Natural killer cell (primary cell): ENCODE data around the gene COPRS. TPM values are rescaled to one million over a fixed set of nuclear protein-coding genes. Genes with fewer than 3 reads are reported as not detected.

Source experiments
- ATAC-seq, 3 donors: fragments of 150-1000 bp in 2 of 3; fragments of 200-7000 bp in 1 of 3; cut with Tn5 transposase; 1 replicate in 1 of 3; 2 replicates in 2 of 3; pipeline ENCODE4 v1.10.0; 2021; ENCODE audit warnings: mild to moderate bottlenecking in 2 of 3, moderate library complexity in 2 of 3
- DNase-seq, 2 donors: peaks; one replicate each; pipeline versions ENCODE4 v3.0.0 to v3.0.0-alpha.2; 2013 to 2021; ENCODE audit warnings: mixed read lengths in 1 of 2
- H3K27ac ChIP-seq: one replicate; pipeline ENCODE4 v1.5.1; 2013; ENCODE audit warnings: mild to moderate bottlenecking, low read length
- H3K27me3 ChIP-seq: one replicate; pipeline ENCODE4 v1.6.1; 2013; ENCODE audit warnings: low read length; ENCODE audit not compliant: control insufficient read depth, insufficient read depth
- H3K36me3 ChIP-seq: one replicate; pipeline ENCODE4 v1.6.1; 2013; ENCODE audit warnings: low read length; ENCODE audit not compliant: control insufficient read depth, insufficient read depth
- H3K4me1 ChIP-seq: one replicate; pipeline ENCODE4 v1.6.1; 2013; ENCODE audit warnings: low read length; ENCODE audit not compliant: control insufficient read depth, insufficient read depth
- H3K4me3 ChIP-seq: one replicate; pipeline ENCODE4 v1.5.1; 2013; ENCODE audit warnings: low read length
- H3K9me3 ChIP-seq: one replicate; pipeline ENCODE4 v1.6.1; 2013; ENCODE audit warnings: low read length; ENCODE audit not compliant: control insufficient read depth, insufficient read depth
- H3K27ac Mint-ChIP-seq, 2 donors: one replicate each; pipeline ENCODE4 v1.8.0; 2022; ENCODE audit warnings: mild to moderate bottlenecking in 2 of 2, mixed read lengths in 2 of 2, moderate library complexity in 1 of 2
- H3K27me3 Mint-ChIP-seq, 2 donors: one replicate each; pipeline ENCODE4 v1.8.0; 2022; ENCODE audit warnings: low read depth in 2 of 2, mixed read lengths in 2 of 2
- H3K36me3 Mint-ChIP-seq: one replicate; pipeline ENCODE4 v1.8.0; 2022; ENCODE audit warnings: mixed read lengths
- H3K4me1 Mint-ChIP-seq, 2 donors: one replicate each; pipeline ENCODE4 v1.8.0; 2022; ENCODE audit warnings: mixed read lengths in 2 of 2
- H3K4me3 Mint-ChIP-seq: one replicate; pipeline ENCODE4 v1.8.0; 2022; ENCODE audit warnings: mild to moderate bottlenecking, moderate library complexity, mixed read lengths
- H3K9me3 Mint-ChIP-seq, 2 donors: one replicate each; pipeline ENCODE4 v1.8.0; 2022; ENCODE audit warnings: mixed read lengths in 2 of 2
- CTCF ChIP-seq: fragments of 200-600 bp; IDR thresholded peaks from one replicate; pipeline ENCODE4 v1.8.0; 2022; ENCODE audit warnings: antibody characterized with exemption
- WGBS: methylation state at CpG from one replicate; pipeline ENCODE4 v1.1.7; 2013; ENCODE audit warnings: missing lambda C conversion rate; ENCODE audit not compliant: insufficient coverage; 5-methylcytosine and 5-hydroxymethylcytosine counted together
- intact Hi-C: fragments of 100-400 bp; cut with micrococcal nuclease; formaldehyde crosslinking; loops from one replicate; pipeline ENCODE4 v1.14.2; 2022
- total RNA-seq, 4 donors: library from RNA; stranded (reverse); fragments of 120-200 nt in 1 of 4; gene quantifications; one replicate each; pipeline versions ENCODE4 v1.2.3 to v1.2.4, GENCODE V29; 2013 to 2022

COPRS gene
- total RNA-seq, 3 donors from 2014 or later (not counting 1 experiment from before 2014, with no cell fraction given): 3.1 to 4.9 (median 3.4) TPM

DNA sequence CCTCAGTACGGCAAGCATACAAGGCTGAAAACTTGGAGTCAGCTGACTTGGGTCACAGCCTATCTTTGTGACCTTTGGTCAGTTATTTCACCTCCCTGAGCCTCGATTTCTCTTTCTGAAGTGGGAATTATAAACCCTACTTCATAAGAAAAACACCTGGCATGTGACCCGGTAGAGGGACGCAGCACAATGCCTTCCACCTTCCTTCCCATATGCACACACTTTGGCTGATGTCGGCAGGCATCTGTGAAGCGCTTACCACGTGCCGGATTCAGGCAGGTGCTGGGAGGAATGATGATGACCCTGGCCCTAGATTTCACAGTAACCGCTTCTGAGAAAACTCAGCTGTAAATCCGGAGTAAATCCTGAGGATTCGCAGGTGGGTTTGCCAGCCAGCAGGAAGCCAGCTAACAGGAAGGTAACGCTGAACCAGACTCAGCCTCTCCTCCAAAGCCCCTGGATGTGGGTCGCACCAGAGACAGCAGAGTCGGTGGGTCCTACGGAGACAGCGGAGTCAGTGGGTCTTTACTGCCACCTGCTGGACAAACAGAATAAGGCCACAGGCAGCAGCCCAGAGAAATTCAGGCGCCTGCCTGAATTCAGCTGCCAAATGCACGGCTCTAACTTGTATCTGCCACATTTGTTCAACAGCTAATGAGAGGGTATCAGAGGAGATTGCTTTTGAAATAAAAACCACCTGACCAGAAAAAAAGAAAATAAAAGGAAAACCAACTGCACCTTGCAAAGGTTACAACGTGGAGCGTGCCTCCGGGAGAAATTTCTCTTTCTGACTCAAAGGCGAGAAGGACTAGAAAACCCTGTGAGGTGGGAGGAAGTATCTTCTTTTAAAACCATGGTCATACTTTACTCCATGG is 16.6 kb downstream of the COPRS start:
- no peaks in the 10 kb centered on the region for H3K36me3 ChIP-seq
- ATAC-seq (peak; percentile 77 to 93 (median 89)), DNase-seq (peak; percentile 41 to 86)
- no peak overlapping the region for H3K27ac Mint-ChIP-seq
- peaks cover 3 to 6% of the 10 kb centered on the region in 2 donors for H3K27me3 Mint-ChIP-seq
- H3K27ac ChIP-seq: no peak overlapping the region
- intact Hi-C loops: loop anchor here (1.0 to 10.0 kb wide), 4 partner anchors 197 to 454 kb away; no protein-coding TSS in a partner anchor
- H3K4me1 ChIP-seq: peaks cover 4% of the 10 kb centered on the region
- no peaks in the 10 kb centered on the region for H3K36me3 Mint-ChIP-seq
- H3K9me3 Mint-ChIP-seq: no peaks in the 10 kb centered on the region
- H3K4me3 ChIP-seq: no peak overlapping the region
- 35% methylated on average over 22 of the region's 22 CpGs for WGBS
- peak; percentile 91 for TF ChIP-seq CTCF
- no peaks in the 10 kb centered on the region for H3K4me1 Mint-ChIP-seq
- peaks cover 3% of the 10 kb centered on the region for H3K27me3 ChIP-seq
- H3K4me3 Mint-ChIP-seq: no peak overlapping the region
- no peaks in the 10 kb centered on the region for H3K9me3 ChIP-seq

DNA sequence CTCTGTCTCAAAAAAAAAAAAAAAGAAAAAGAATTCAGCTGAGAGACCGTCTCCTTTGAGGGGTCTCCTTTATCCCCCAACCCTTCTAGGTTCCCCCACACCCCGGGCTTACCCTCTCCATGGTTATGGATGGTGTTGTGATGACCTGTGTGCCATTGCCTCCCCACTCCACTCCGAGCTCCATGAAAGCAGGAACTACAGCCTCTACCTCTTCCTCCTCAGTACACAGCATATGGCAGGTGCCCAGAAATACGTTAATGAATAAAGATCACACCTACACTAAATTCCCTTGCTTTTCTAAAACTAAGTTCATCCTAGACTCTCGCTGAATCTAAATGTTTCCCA is 17.2 kb downstream of the COPRS start:
- Histone ChIP-seq H3K4me1 (peaks cover 4% of the 10 kb centered on the region), H3K36me3 (no peaks in the 10 kb centered on the region), H3K4me3 (no peak overlapping the region), H3K27ac (no peak overlapping the region), H3K27me3 (peaks cover 3% of the 10 kb centered on the region), H3K9me3 (no peaks in the 10 kb centered on the region)
- Mint-ChIP-seq H3K27ac (no peak overlapping the region), H3K36me3 (no peaks in the 10 kb centered on the region), H3K9me3 (no peaks in the 10 kb centered on the region), H3K4me1 (no peaks in the 10 kb centered on the region), H3K27me3 (peaks cover 3 to 6% of the 10 kb centered on the region in 2 donors), H3K4me3 (no peak overlapping the region)
- ATAC-seq (no peak), DNase-seq (no peak)
- TF ChIP-seq CTCF: no peak
- WGBS: 60% methylated on average over 3 of the region's 5 CpGs
- intact Hi-C loops: loop anchor here (1.0 to 10.0 kb wide), 4 partner anchors 197 to 453 kb away; no protein-coding TSS in a partner anchor

- 92% methylated on average over 5 of the region's 5 CpGs for WGBS
- H3K4me3 Mint-ChIP-seq: no peak overlapping the region
- no peak for TF ChIP-seq CTCF
These were observed 20.3 kb downstream of the COPRS start for GRCh38 chr17:31838636-31839225.

More at GRCh38 chr17:31838636-31839225, 20.3 kb downstream of the COPRS start:
- H3K4me3 ChIP-seq: no peak overlapping the region
- Mint-ChIP-seq H3K36me3 (no peaks in the 10 kb centered on the region), H3K9me3 (no peaks in the 10 kb centered on the region), H3K4me1 (peaks cover 6% of the 10 kb centered on the region in 2 donors), H3K27ac (no peak overlapping the region), H3K27me3 (peaks cover 3 to 6% of the 10 kb centered on the region in 2 donors)
- H3K27me3 ChIP-seq: peaks cover 3% of the 10 kb centered on the region
- H3K36me3 ChIP-seq: no peaks in the 10 kb centered on the region
- intact Hi-C loops: no loop called here
- peaks cover 10% of the 10 kb centered on the region for H3K4me1 ChIP-seq
- no peaks in the 10 kb centered on the region for H3K9me3 ChIP-seq
- H3K27ac ChIP-seq: no peak overlapping the region
- no peak for ATAC-seq
- no peak for DNase-seq
